Smooth muscle cell (in vitro differentiated cells): Measurements from ENCODE around the gene GPR17. TPM values are rescaled to one million over a fixed set of nuclear protein-coding genes. Genes with fewer than 3 reads are reported as not detected.

Experiments
- DNase-seq: peaks from one replicate; lab custom pipeline; 2025; ENCODE audit not compliant: unreplicated experiment; lab: John Stamatoyannopoulos, UW
- H2AFZ ChIP-seq: fragments of 200-600 bp; sonication (generic); 2 replicates; pipeline ENCODE4 v1.6.0; 2016; ENCODE audit warnings: antibody characterized with exemption, low read depth, mild to moderate bottlenecking
- H3F3A ChIP-seq: fragments of 200-600 bp; sonication (generic); 2 replicates; pipeline ENCODE4 v1.6.0; 2017; ENCODE audit warnings: antibody characterized with exemption, low read depth
- H3K27ac ChIP-seq: fragments of 200-600 bp; sonication (generic); 2 replicates; pipeline ENCODE4 v1.5.1; 2016; ENCODE audit warnings: low read depth, mild to moderate bottlenecking
- H3K27me3 ChIP-seq: fragments of 200-600 bp; sonication (generic); 2 replicates; pipeline ENCODE4 v1.6.1; 2016; ENCODE audit warnings: low read depth, mild to moderate bottlenecking
- H3K36me3 ChIP-seq: fragments of 200-600 bp; sonication (generic); 2 replicates; pipeline ENCODE4 v1.5.1; 2016; ENCODE audit warnings: low read depth
- H3K4me1 ChIP-seq: fragments of 200-600 bp; sonication (generic); 2 replicates; pipeline ENCODE4 v1.5.1; 2016; ENCODE audit warnings: low read depth
- H3K4me2 ChIP-seq: fragments of 200-600 bp; sonication (generic); 2 replicates; pipeline ENCODE4 v1.6.0; 2016; ENCODE audit warnings: mild to moderate bottlenecking
- H3K4me3 ChIP-seq: fragments of 200-600 bp; sonication (generic); 2 replicates; pipeline ENCODE4 v1.5.1; 2016; ENCODE audit warnings: mild to moderate bottlenecking
- H3K79me2 ChIP-seq: fragments of 200-600 bp; sonication (generic); 2 replicates; pipeline ENCODE4 v1.6.0; 2016; ENCODE audit warnings: low read depth, mild to moderate bottlenecking
- H3K9ac ChIP-seq: fragments of 200-600 bp; sonication (generic); 2 replicates; pipeline ENCODE4 v1.6.0; 2016; ENCODE audit warnings: low read depth
- H3K9me3 ChIP-seq: fragments of 200-600 bp; sonication (generic); replicated peaks from 2 replicates; pipeline ENCODE4 v1.5.1; 2016; ENCODE audit warnings: low read depth
- H4K20me1 ChIP-seq: fragments of 200-600 bp; sonication (generic); 2 replicates; pipeline ENCODE4 v1.6.0; 2016; ENCODE audit warnings: low read depth
- CTCF ChIP-seq: fragments of 200-600 bp; sonication (generic); IDR thresholded peaks from 2 replicates; pipeline ENCODE4 v1.5.1; 2017; ENCODE audit warnings: borderline replicate concordance, mild to moderate bottlenecking, antibody characterized with exemption; ENCODE audit not compliant: insufficient read depth, poor library complexity, severe bottlenecking
- WGBS: methylation state at CpG from one replicate; pipeline ENCODE4 v1.1.7; 2016; ENCODE audit warnings: low lambda C conversion rate; 5-methylcytosine and 5-hydroxymethylcytosine counted together
- polyA plus RNA-seq: library from polyadenylated mRNA; unstranded; fragments of >200 nt; fragmentation: Nextera tagmentation; extraction: Ambion mirVana; gene quantifications from 2 replicates; pipeline ENCODE4 v1.2.1, GENCODE V29; 2016
- total RNA-seq: library from RNA; depleted of rRNA; stranded (reverse); fragments of >200 nt; gene quantifications from 2 replicates; pipeline ENCODE4 v1.2.3, GENCODE V29; 2014

GPR17 gene
- total and polyA plus RNA-seq, 2 experiments from 2014 or later: not detected

GRCh38 chr2:127670957-127671290 is 25.0 kb downstream of the GPR17 start:
- Histone ChIP-seq H3K79me2 (peaks cover 22% of the 10 kb centered on the region), H3K9me3 (no peaks in the 10 kb centered on the region), H3K4me3 (no peak overlapping the region), H3K4me2 (no peak overlapping the region), H2AFZ (no peak overlapping the region), H3F3A (peaks cover 4% of the 10 kb centered on the region), H3K36me3 (no peaks in the 10 kb centered on the region), H3K27me3 (peaks cover 6% of the 10 kb centered on the region), H3K27ac (no peak overlapping the region), H3K9ac (no peak overlapping the region), H4K20me1 (peaks cover 26% of the 10 kb centered on the region), H3K4me1 (no peaks in the 10 kb centered on the region)
- 80% methylated on average over 5 of the region's 5 CpGs for WGBS
- DNase-seq: no peak
- no peak for TF ChIP-seq CTCF

- no peak for DNase-seq
- no peak overlapping the region for H3K4me3 ChIP-seq
- peaks cover 3% of the 10 kb centered on the region for H3K27me3 ChIP-seq
- H4K20me1 ChIP-seq: peaks cover 18% of the 10 kb centered on the region
- H3K79me2 ChIP-seq: peaks cover 17% of the 10 kb centered on the region
- WGBS: 90% methylated on average over 14 of the region's 14 CpGs
- H3F3A ChIP-seq: peaks cover 4% of the 10 kb centered on the region
- no peak overlapping the region for H3K4me2 ChIP-seq
- no peaks in the 10 kb centered on the region for H3K9me3 ChIP-seq
- no peaks in the 10 kb centered on the region for H3K36me3 ChIP-seq
- no peak overlapping the region for H3K27ac ChIP-seq
- no peak for TF ChIP-seq CTCF
- no peak overlapping the region for H2AFZ ChIP-seq
- no peak overlapping the region for H3K9ac ChIP-seq
- H3K4me1 ChIP-seq: no peaks in the 10 kb centered on the region
Measured at GRCh38 chr2:127671557-127672302, 25.8 kb downstream of the GPR17 start.

GRCh38 chr2:127672341-127673224 is 26.6 kb downstream of the GPR17 start:
- Histone ChIP-seq H2AFZ (no peak overlapping the region), H3K9me3 (no peaks in the 10 kb centered on the region), H3K36me3 (no peaks in the 10 kb centered on the region), H4K20me1 (peaks cover 11% of the 10 kb centered on the region), H3K79me2 (peaks cover 15% of the 10 kb centered on the region), H3K9ac (no peak overlapping the region), H3K4me1 (no peaks in the 10 kb centered on the region), H3K4me2 (no peak overlapping the region), H3K27me3 (peaks cover 8% of the 10 kb centered on the region), H3K27ac (no peak overlapping the region), H3F3A (peaks cover 4% of the 10 kb centered on the region), H3K4me3 (no peak overlapping the region)
- DNase-seq: no peak
- WGBS: 88% methylated on average over 20 of the region's 20 CpGs
- TF ChIP-seq CTCF: no peak
